ENCODE data around the gene SLC15A1. TPM values are rescaled to one million over a fixed set of nuclear protein-coding genes. Genes with fewer than 3 reads are reported as not detected.

SLC15A1 gene
- total RNA-seq, 1 experiment from 2014 or later, result 1.9 TPM

DNA sequence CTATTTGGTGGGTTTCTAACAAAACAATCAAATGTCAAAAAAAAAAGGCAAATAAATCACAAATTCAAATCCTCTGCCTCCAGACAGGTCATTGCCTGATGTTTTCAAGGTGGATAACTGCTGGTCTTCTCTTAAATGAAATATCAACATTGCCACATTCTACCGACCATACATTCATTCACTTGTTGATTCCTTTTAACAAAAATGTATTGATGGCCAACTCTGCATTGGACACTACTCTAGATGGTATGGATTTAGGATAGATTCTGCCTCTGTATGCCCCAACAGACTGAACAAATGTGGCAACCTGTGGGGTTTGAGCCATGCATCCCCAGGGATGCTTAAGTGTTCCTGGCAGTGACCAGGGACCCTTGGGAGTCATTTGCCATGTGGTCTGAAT lies 88.0 kb downstream of the SLC15A1 start:
- no peak overlapping the region for H4K91ac ChIP-seq (ENCODE audit: insufficient read length, low read depth, low read length)
- H3K23me2 ChIP-seq (ENCODE audit: insufficient read length, low read depth, low read length, poor library complexity, severe bottlenecking), result no peaks in the 10 kb centered on the region
- H3K4me1 ChIP-seq (ENCODE audit: insufficient read depth, low read length), result no peaks in the 10 kb centered on the region
- H4K5ac ChIP-seq (ENCODE audit: insufficient read length, low read depth, low read length), result no peak overlapping the region
- no peak overlapping the region for H3K18ac ChIP-seq (ENCODE audit: insufficient read length, low read depth, low read length)
- H2BK12ac ChIP-seq (ENCODE audit: insufficient read length, low read depth, low read length), result no peak overlapping the region
- H3K9ac ChIP-seq (ENCODE audit: extremely low read depth, insufficient read length, low read length), result no peak overlapping the region
- no peak overlapping the region for H3K4me2 ChIP-seq (ENCODE audit: insufficient read depth, insufficient read length, low read length)
- H3K9me3 Mint-ChIP-seq, result peaks cover 0 to 2% of the 10 kb centered on the region in 2 experiments; a peak in 2 of 5 replicates
- H3K56ac ChIP-seq (ENCODE audit: insufficient read length, low read depth, low read length), result no peak overlapping the region
- H2BK15ac ChIP-seq (ENCODE audit: low read depth, low read length), result no peak overlapping the region
- H3K4ac ChIP-seq (ENCODE audit: low read depth, low read length), result no peak overlapping the region
- no peak overlapping the region for H2BK20ac ChIP-seq (ENCODE audit: low read depth, low read length, poor library complexity, severe bottlenecking)
- H3K9me3 ChIP-seq (ENCODE audit: control insufficient read depth, low read depth, low read length), result no peaks in the 10 kb centered on the region
- no peak overlapping the region for H2AFZ ChIP-seq (ENCODE audit: low read length)
- H2BK120ac ChIP-seq (ENCODE audit: low read depth, low read length, poor library complexity, severe bottlenecking), result no peak overlapping the region
- no peaks in the 10 kb centered on the region; the same call in 1 of the 2 replicates for H3K27me3 Mint-ChIP-seq (ENCODE audit: low read depth)
- WGBS (ENCODE audit: extremely low coverage, insufficient read length, low lambda C conversion rate), result no CpG with 5 or more reads among the region's 1 CpG
- no peak overlapping the region for H3K27ac Mint-ChIP-seq
- no peaks in the 10 kb centered on the region for H3K79me1 ChIP-seq (ENCODE audit: insufficient read depth, low read depth, low read length, poor library complexity, severe bottlenecking)
- no peak overlapping the region for H3K27ac ChIP-seq (ENCODE audit: insufficient read length, low read depth, low read length)
- no peaks in the 10 kb centered on the region for H3K79me2 ChIP-seq (ENCODE audit: insufficient read depth, low read length)
- H3K4me3 Mint-ChIP-seq, result no peak overlapping the region
- H3K27me3 ChIP-seq (ENCODE audit: insufficient read depth, low read length), result no peaks in the 10 kb centered on the region
- no peak overlapping the region for H3K14ac ChIP-seq (ENCODE audit: insufficient read depth, low read length)
- peaks cover 0 to under 1% (median under 1%) of the 10 kb centered on the region in 3 experiments; a peak in 2 of 7 replicates for H3K36me3 Mint-ChIP-seq (ENCODE audit: insufficient read depth in 1 of 3, low read depth in 3 of 3)
- no peak overlapping the region for H2BK5ac ChIP-seq (ENCODE audit: insufficient read length, low read length)
- peaks cover 3 to 5% of the 10 kb centered on the region in 2 experiments; a peak in 2 of 4 replicates for H3K4me1 Mint-ChIP-seq
- no peak overlapping the region for H3T11ph ChIP-seq (ENCODE audit: low read length)
- no peak overlapping the region for H3K23ac ChIP-seq (ENCODE audit: insufficient read length, low read depth, low read length)
- H4K20me1 ChIP-seq (ENCODE audit: control insufficient read depth, insufficient read depth, insufficient read length), result no peaks in the 10 kb centered on the region
- no peak for DNase-seq
- TF ChIP-seq, protein P1, sequence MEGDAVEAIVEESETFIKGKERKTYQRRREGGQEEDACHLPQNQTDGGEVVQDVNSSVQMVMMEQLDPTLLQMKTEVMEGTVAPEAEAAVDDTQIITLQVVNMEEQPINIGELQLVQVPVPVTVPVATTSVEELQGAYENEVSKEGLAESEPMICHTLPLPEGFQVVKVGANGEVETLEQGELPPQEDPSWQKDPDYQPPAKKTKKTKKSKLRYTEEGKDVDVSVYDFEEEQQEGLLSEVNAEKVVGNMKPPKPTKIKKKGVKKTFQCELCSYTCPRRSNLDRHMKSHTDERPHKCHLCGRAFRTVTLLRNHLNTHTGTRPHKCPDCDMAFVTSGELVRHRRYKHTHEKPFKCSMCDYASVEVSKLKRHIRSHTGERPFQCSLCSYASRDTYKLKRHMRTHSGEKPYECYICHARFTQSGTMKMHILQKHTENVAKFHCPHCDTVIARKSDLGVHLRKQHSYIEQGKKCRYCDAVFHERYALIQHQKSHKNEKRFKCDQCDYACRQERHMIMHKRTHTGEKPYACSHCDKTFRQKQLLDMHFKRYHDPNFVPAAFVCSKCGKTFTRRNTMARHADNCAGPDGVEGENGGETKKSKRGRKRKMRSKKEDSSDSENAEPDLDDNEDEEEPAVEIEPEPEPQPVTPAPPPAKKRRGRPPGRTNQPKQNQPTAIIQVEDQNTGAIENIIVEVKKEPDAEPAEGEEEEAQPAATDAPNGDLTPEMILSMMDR (conservative IDR thresholded peaks at IDR 0.05), result no peak
- H4K8ac ChIP-seq (replicated peaks; ENCODE audit: insufficient read length, low read depth, low read length), result no peak overlapping the region
- no peak overlapping the region for H2AK5ac ChIP-seq (ENCODE audit: insufficient read length, low read length)

Measured in H9 (cell line).